Nephron progenitor cell (in vitro differentiated cells): ENCODE data around the gene DNAH14.

Experiments
- DNase-seq: peaks from one replicate; pipeline ENCODE4 v3.0.0; 2021
- H3K27ac Mint-ChIP-seq: 2 replicates; pipeline ENCODE4 v1.8.0; 2021; ENCODE audit warnings: mild to moderate bottlenecking, moderate library complexity, mixed read lengths
- H3K27me3 Mint-ChIP-seq: 2 replicates; pipeline ENCODE4 v1.8.0; 2021; ENCODE audit warnings: mild to moderate bottlenecking, low read depth, mixed read lengths; ENCODE audit not compliant: poor library complexity
- H3K36me3 Mint-ChIP-seq: 2 replicates; pipeline ENCODE4 v1.8.0; 2021; ENCODE audit warnings: low read depth, mixed read lengths
- H3K4me1 Mint-ChIP-seq: 2 replicates; pipeline ENCODE4 v1.8.0; 2021; ENCODE audit warnings: mixed read lengths
- H3K4me3 Mint-ChIP-seq: 2 replicates; pipeline ENCODE4 v1.8.0; 2021; ENCODE audit warnings: mild to moderate bottlenecking, moderate library complexity, mixed read lengths
- H3K9me3 Mint-ChIP-seq: 2 replicates; pipeline ENCODE4 v1.8.0; 2021; ENCODE audit warnings: mild to moderate bottlenecking, moderate library complexity, mixed read lengths
- CTCF ChIP-seq: fragments of 200-600 bp; sonication (generic); IDR thresholded peaks from 2 replicates; pipeline ENCODE4 v1.5.0; 2021; ENCODE audit warnings: antibody characterized with exemption

The DNAH14 gene

GRCh38 chr1:225044258-225044657, 114.8 kb downstream of the DNAH14 start:
- TF ChIP-seq CTCF, result no peak
- Mint-ChIP-seq H3K4me3 (no peak overlapping the region), H3K36me3 (peaks cover 15% of the 10 kb centered on the region), H3K4me1 (no peaks in the 10 kb centered on the region), H3K9me3 (no peaks in the 10 kb centered on the region), H3K27me3 (no peaks in the 10 kb centered on the region), H3K27ac (no peak overlapping the region)
- no peak for DNase-seq

DNA sequence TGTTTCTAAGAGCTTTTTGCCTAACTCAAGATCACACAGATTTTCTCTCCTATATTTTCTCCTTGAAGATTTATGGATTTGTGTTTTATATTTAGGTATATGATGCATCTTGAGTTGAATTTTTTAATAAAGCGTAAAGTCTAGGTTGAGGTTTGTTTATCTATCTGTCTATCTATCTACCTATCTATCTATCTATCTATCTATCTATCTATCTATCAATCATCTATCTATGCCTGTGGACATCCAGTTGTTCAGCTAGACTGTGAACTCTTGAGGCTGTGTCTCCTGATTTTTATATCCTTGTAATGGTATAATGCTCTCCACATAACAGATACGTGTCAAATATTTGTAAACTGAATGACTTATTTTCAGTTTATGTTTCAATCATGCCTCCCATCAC, 120.1 kb downstream of the DNAH14 start:
- H3K27me3 Mint-ChIP-seq, result no peaks in the 10 kb centered on the region
- H3K36me3 Mint-ChIP-seq, result peaks cover 3% of the 10 kb centered on the region
- H3K4me1 Mint-ChIP-seq, result no peaks in the 10 kb centered on the region
- no peak overlapping the region for H3K4me3 Mint-ChIP-seq
- no peak for DNase-seq
- no peak for TF ChIP-seq CTCF
- no peak overlapping the region for H3K27ac Mint-ChIP-seq
- H3K9me3 Mint-ChIP-seq, result no peaks in the 10 kb centered on the region

- peaks cover 61% of the 10 kb centered on the region for H3K9me3 Mint-ChIP-seq
- DNase-seq, result no peak
- H3K4me3 Mint-ChIP-seq, result no peak overlapping the region
- peaks cover 3% of the 10 kb centered on the region for H3K27me3 Mint-ChIP-seq
- no peak overlapping the region for H3K27ac Mint-ChIP-seq
- no peak for TF ChIP-seq CTCF
- peaks cover 58% of the 10 kb centered on the region for H3K36me3 Mint-ChIP-seq
- no peaks in the 10 kb centered on the region for H3K4me1 Mint-ChIP-seq
Observed at GRCh38 chr1:225063722-225064121, 134.2 kb downstream of the DNAH14 start.

DNA sequence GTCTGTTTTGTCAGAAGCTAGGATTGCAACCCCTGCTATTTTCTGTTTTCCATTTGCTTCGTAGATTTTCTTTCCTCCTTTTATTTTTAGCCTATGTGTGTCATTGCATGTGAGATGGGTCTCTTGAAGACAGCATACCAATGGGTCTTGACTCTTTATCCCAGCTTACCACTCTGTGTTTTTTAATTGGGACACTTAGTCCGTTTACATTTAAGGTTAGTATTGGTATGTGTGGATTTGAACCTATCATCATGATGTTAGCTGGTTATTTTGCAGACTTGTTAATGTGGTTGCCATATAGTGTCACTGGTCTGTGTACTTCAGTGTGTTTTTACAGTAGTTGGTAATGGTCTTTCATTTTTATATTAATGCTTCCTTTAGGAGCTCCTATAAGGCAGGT, 141.5 kb downstream of the DNAH14 start:
- TF ChIP-seq CTCF, result no peak
- Mint-ChIP-seq H3K4me1 (no peaks in the 10 kb centered on the region), H3K9me3 (peaks cover 59% of the 10 kb centered on the region), H3K36me3 (peaks cover 64% of the 10 kb centered on the region), H3K27me3 (no peaks in the 10 kb centered on the region), H3K27ac (no peak overlapping the region), H3K4me3 (no peak overlapping the region)
- DNase-seq, result no peak

GRCh38 chr1:225097175-225097574, 167.7 kb downstream of the DNAH14 start:
- no peak for DNase-seq
- no peak for TF ChIP-seq CTCF
- Mint-ChIP-seq H3K27ac (no peak overlapping the region), H3K4me1 (no peaks in the 10 kb centered on the region), H3K36me3 (peaks cover 42% of the 10 kb centered on the region), H3K27me3 (no peaks in the 10 kb centered on the region), H3K9me3 (peaks cover 40% of the 10 kb centered on the region), H3K4me3 (no peak overlapping the region)

DNA sequence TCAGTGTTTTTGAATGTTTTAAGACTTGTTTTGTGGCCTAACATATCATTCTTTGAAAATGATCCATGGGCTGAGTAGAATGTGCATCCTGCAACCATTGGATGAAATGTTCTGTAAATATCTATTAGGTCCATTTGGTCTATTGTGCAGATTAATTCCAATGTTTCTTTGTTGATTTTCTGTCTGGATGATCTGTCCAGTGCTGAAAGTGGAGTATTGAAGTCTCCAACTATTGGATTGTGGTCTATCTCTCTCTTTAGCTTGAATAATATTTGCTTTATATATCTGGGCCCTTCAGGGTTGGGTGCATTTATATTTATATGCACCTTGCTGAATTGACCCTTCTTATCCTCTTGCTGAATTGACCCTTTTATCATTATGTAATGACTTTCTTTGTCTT, 181.5 kb downstream of the DNAH14 start:
- Mint-ChIP-seq H3K4me1 (peaks cover 7% of the 10 kb centered on the region), H3K27ac (no peak overlapping the region), H3K4me3 (no peak overlapping the region), H3K36me3 (peaks cover 47% of the 10 kb centered on the region), H3K9me3 (peaks cover 23% of the 10 kb centered on the region), H3K27me3 (no peaks in the 10 kb centered on the region)
- DNase-seq, result no peak
- TF ChIP-seq CTCF, result no peak
